Non-pigmented ciliary epithelial cell (primary cell): Measurements from ENCODE around the gene ARHGEF12.
A peak's percentile ranks its signal among the peaks of the same experiment; 100 is the strongest.

Experiments used
- DNase-seq: peaks from one replicate; pipeline ENCODE4 v3.0.0-alpha.2; 2010; ENCODE audit warnings: low read depth

The ARHGEF12 gene

DNA sequence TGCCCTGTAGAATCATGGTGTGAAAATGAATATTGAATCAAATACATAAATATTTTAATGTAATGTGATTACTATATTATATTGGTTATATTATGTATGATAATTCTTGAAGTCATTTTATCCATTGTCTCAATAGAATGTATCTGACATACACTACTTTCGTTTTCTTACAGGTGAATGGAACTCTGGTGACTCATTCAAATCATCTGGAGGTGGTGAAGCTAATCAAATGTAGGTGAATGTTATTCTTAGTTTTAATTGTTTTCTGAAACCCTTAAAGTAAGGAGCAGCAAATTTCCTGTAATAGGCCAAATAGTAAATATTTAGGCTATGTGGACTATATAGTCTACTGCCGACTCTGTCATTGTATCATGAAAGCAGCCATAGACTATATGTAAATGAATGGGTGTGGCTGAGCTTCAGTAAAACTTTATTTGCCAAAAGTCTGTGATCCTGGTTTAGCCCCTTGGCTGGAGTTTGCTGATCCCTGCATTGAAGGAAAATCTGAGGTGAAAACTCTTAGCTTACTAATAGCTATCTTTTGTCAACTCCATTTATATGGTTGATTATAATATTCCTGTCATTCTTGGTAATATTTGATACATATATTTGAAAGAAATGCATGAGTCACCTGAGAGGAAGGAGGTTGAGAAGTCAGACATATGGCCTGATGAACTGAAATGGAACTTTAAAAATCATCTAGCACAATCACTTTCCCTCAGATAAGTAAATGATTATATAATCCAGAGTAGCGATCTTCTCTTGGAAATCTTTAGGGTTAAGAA lies 88.2 kb downstream of the ARHGEF12 start:
- DNase-seq = no peak

DNA sequence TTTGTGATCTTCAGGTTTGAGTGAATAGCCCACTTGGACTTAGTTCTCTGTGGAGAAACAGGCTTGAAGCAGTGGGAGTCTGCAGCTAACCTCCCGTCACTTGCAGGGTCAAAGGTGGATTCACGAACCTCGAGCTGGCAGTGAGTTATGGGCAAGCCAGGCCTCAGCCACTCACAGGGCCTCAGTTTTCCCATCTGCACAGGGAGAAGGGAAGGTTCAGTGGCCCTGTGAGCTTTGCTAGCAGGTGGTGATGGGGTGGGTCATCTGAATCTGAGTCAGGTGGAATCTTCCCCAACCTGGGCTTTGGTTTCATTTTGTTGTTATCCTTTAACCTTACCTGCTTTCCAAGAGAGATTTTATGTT lies 88.7 kb downstream of the ARHGEF12 start:
- DNase-seq = no peak

DNA sequence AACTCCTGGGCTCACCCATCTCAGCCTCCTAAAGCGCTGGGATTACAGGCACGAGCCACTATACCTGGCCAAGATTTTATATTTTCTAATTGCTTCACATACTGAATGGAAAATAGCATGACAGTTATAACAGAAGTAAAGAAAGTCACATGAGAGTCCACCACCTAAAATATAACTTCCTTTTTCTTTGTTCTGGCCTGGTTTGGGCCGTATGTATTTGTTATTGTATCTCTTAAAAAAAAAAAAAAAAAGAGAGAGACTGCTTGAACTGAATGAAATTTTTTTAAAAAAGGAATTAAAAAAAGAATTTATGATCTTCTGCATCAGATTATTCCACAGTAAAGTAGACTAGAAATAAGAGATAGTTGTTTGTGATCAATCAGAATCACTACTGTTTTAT lies 89.3 kb downstream of the ARHGEF12 start:
- DNase-seq = no peak

DNA sequence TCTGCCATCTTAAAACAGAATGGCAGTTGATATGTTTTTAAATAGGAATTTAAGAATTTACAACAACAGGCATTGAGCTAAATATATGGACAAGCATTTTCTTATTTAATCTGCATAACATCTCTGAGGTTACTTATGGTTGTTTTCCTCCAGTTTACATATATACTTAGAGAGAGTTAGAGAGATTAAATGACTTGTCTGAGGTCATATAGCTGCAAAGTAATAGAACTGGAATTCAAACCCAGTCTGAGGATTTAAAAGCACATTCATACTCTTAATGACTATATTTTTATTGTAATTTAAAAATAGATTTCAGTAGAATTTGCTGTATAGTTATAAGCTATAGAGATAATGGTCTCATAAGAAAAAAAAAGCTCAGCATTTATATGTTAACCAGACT lies 93.9 kb downstream of the ARHGEF12 start:
- DNase-seq = no peak

DNA sequence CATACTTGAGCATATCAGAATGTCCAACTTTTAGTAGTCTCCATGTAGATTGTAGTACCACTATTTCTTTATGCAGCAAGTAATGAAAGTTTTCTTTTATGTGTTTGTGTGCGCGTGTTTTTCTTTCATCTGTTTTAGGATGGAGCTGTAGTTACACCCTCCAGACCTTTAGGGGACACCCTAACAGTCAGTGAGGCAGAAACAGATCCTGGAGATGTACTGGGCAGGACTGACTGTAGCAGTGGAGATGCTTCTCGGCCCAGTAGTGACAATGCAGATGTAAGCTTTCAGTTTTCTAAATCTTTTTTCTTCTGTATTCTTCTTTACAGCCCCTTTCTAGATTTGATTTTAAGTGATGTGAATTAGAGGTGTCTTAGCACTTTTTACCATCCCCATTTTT lies 95.4 kb downstream of the ARHGEF12 start:
- DNase-seq = peak; percentile 6

DNA sequence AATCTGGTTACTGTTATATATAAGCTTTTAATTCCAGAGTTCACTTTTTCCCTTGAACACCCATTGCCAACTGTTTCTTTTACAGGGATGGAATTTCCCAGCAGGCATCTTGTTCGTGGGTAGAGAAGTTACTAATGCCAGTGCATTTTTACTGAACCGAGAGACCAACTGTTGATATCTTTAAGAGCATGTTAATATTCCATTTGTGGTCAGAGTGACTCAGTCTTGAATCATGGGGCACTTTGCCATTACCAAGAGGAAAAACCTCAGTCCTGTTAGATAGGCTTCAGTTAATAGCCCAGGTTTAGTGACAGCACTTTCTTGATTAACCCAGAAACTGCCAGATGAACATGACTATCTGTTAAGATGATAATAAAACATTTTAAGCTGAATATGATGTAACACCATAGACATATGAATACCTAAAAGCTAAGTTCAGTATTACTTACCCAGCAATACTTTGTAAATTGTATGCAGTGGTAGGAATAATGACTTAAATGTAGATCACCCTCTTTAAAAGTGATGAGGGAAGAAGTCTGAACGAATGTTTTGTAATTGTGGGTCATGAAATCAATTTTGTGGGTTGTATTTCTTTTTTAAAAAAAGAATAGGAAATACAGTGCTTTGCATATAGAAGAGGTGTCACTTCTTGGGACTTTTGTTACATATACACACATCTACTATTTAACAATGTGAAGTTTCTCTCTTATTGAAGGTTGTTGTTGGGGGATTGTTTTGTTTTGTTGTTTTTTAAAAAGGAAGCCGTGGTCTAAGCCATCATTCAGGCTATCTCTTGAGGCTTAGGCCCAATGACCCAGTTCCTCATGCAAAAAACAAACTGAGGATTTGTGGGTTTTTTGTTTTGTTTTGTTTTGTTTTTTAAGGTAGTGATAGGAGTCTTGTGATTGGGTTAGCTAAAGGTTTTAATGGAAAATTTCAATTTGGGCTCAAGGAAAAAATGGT lies 96.1 kb downstream of the ARHGEF12 start:
- peak; percentile 96 for DNase-seq

DNA sequence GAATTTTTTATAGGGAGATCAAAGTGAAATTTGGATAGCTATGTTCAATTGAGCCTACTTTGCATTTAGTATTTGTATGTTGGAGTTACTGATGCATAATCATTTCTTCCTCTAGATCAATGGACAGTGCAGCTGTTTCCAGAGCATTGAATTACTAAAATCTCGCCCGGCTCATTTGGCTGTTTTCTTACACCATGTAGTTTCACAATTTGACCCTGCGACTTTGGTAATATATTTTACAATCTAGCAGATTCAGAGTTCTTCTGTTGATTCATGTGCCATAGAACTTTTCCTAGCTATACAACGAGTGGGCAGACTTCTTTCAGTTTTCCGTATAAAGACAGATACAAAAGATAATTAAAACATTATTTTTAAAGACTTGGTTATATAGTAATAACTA lies 105.4 kb downstream of the ARHGEF12 start:
- DNase-seq = no peak

DNA sequence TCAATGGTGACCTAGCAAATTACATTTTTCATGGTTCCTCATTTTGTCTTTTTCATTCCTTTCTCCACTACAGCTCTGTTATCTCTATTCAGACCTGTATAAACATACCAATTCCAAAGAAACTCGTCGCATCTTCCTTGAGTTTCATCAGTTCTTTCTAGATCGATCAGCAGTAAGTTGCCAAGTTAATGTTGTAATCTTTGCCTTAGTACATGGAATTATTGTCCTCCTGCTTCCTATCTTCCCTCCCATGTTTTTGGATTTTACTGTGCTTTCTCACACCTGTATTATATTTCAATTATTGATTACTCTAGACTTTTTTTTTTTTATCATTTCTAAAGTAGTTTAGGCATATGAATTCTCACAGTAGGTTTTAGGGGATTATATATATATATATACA lies 105.8 kb downstream of the ARHGEF12 start:
- DNase-seq = no peak

DNA sequence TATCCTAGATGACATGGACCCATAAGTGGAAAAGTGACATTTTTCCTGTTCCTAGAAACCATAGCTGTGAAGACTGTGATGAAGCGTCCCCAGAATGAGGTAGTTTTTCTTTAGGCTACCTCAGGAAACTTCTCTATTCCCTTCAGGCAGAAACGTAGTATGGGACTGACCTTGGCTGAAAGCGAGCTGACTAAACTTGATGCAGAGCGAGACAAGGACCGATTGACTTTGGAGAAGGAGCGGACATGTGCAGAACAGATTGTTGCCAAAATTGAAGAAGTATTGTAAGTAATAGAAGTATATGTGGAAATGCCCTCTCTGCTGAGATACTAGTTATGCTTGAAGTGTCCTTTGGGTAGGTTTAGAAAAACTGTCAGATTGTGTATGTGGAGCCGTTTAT lies 110.6 kb downstream of the ARHGEF12 start:
- no peak for DNase-seq

DNA sequence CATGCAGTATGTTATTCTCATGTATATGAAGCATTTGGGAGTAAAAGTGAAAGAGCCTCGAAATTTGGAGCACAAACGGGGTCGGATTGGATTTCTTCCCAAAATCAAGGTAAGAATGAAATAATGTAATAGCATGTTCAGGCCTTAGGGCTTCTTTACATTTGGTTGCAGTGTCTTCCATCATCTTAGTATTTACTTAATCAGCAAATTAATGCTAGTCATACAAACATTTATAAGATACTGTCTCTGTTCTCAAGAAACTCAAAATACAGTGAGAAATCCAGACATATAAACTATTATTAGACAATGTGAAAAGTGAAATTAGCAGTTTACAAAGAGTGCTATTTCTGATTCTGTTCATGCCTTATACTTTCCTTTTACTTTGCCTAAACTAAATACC lies 112.0 kb downstream of the ARHGEF12 start:
- no peak for DNase-seq

DNA sequence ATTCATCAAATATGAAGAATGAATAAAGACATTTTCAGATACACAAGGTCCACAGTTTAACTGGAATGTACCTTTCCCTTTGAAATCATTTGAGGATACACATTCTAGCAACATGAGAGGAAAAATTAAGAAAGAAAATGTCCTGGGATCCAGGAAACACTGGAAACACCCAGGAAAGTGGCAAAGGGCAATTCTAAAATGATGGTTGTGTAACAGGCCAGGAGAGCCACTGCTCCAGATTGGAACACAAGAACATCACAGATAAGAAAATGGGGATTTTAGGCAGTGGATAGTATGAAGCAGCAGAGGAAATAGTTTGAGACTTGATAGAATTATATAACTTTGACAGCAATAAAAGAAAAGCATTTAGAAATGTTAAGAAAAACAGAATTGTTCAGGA lies 119.3 kb downstream of the ARHGEF12 start:
- no peak for DNase-seq

DNA sequence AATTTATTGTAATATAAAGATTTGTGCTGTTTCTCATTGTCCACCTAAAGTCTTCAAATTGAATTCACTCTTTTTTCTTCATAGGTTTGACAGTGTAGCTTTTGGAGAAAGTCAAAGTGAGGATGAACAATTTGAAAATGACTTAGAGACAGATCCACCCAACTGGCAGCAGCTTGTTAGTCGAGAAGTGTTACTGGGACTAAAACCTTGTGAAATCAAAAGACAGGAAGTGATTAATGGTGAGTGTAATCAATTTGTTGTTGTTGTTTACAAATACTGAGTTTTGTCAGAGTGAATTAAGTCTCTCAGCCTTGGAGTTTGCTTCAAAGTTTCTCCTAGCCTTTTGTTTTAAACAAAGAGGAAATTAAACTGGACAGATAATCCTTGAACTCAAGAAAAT lies 121.8 kb downstream of the ARHGEF12 start:
- no peak for DNase-seq

DNA sequence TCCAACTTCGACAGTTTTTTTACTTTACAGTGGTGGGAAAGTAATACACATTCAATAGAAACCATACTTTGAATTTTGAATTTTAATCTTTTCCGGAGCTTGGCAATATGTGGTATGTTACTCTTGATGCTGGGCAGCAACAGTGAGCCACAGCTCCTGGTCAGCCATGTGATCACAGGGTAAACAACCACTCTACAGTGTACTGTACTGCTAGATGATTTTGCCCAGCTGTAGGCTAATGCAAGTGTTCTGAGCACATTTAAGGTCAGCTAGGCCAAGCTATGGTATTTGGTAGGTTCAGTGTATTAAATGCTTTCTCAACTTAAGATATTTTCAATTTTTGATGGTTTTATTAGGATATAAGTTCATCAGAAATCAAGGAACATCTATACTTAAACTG lies 126.6 kb downstream of the ARHGEF12 start:
- no peak for DNase-seq

DNA sequence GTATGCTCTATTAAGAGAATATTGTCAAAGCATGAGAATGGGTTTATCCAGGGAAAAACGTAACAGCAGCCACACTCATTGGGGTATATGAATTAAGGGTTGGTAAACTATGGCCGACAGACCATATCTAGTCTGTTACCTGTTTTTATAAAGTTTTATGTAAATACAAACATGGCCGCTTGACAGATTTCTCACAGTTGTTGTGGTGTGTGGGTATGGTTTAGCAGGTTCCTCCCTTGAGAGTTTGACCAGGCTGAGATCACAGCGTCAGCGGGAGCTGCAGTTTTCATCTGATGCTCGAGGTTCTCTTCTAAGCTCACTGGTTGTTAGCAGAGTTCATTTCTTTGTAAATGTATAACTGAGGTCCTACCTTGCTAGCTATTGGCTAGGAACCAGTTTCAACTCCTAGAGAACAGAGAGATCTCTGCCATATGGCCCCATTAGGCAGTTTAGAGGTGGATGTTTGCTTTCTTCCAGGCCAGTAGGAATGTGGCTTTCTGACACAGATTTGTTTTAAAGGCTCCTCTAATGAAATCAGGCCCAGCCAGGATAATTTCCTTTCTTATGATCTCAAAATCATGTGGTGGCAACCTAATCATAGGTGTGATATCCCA lies 129.8 kb downstream of the ARHGEF12 start:
- DNase-seq = no peak

DNA sequence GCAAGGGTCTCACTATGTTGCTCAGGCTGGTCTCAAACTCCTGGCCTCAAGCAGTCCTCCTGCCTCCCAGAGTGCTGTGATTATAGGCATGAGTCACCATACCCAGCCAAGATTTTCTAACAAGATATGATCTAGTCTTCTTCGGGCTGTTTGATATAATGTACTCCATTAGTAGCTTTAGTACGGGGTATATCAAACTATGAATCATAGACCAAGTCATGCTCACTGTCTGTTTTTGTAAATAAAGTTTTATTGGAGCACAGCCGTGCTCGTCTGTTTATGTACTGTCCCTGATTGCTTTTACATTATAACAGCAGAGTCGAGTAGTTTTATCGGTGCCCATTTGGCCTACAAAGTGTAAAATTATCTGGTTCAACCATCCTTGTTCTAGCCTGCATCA lies 131.4 kb downstream of the ARHGEF12 start:
- peak; percentile 11 for DNase-seq

DNA sequence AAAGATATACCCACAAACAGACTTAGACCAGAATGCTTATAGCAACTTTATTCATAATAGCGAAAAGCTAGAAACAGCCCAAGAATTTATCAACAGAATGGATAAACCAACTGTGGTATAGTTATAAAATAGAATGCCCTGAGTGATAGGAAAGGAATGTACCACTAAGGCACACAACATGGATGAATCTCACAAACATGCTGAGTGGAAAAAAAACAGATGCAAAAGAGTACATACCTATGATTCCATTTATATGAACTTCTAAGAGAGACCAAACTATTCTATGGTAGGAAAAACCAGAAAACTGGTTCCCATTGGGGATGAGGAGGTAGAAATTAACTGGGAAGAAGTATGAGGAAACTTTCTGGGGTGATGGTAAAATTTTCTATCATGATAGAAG lies 134.9 kb downstream of the ARHGEF12 start:
- peak; percentile 79 for DNase-seq

DNA sequence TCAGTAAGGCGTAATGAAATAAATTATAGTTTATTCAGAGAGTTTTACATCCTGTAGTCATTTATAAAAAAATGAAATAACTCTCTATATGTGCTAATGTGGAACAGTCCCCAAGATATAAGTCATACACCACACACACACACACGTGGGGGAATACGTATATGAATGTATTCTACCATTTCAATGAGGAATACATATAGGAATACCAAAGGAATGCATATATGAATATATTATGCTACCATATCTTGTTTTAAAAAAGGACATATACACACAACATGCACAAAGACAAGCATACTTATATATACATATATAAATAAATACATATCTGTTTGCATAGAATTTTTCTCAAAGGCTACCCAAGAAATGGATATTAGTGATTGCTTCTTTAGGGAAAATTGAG lies 135.8 kb downstream of the ARHGEF12 start:
- no peak for DNase-seq

DNA sequence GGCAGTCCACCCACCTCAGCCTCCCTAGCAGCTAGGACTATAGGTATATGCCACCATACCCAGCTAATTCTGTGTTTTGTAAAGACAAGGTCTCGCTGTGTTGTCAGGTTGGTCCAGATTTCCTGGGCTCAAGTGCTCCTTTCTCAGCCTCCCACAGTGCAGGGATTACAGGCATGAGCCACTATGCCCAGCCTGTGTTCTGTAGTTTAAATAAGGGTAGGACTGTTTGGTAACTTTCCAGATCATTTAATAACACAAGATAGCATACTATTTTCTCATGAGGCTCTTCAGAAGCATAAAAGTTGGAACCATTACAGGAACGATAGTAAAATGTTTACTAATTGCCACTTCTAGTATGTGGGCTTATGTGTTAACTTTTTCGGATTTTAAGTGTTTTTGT lies 137.3 kb downstream of the ARHGEF12 start:
- no peak for DNase-seq

DNA sequence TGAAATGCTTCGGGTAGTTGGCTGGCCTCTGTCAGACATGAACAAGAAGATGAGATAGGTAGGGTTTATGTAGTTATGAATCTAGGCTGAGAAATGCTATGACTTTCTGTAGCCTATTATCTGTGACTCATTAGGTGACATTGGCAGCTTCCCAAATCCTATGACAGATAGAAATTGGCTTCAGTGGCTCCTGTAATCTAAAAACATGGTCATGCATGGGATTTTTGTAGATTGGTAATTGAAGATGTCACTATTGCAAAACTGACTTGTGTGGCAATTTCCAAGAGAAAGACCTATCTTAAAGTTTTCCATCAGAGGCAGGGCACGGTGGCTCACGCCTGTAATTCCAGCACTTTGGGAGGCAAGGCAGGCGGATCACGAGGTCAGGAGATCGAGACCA lies 145.9 kb downstream of the ARHGEF12 start:
- DNase-seq = no peak

DNA sequence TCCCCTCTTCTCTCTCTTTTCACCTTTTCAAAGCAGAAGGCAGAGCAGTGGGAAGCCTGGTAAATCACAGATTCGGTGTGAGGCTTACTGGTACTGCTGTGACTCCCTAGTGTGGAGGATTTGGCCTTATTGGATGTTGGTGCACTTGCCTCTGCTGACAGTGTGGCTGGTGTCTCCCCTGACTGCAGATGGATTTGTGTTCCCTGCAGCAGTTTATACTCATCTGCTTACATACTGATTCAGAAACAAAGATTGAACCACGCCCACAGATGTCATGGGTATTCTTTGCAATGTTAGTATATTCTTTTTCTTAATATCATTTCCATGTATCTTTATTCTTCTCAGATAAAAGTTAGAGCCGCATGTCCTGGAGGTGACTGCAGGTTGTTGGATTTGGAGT lies 148.5 kb downstream of the ARHGEF12 start:
- DNase-seq = no peak

DNA sequence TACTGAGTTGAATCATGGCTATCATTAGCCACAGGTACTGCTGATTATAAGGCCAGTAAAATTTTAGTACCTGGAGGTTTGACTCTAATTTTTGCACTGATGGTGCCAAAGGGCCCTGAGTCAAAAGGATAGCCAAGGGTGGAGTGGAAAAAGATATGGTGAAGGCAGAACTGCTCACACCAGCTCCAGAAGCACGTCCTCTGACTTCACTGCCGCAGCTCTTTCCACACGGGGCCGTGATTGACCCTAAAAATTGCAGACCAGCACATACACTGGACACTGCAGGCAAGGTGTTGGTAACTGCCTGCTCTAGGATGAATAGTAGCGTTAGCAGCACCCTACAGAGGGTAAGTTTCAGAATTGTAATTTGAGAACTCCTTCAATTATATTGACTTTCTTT lies 149.9 kb downstream of the ARHGEF12 start:
- DNase-seq = no peak

DNA sequence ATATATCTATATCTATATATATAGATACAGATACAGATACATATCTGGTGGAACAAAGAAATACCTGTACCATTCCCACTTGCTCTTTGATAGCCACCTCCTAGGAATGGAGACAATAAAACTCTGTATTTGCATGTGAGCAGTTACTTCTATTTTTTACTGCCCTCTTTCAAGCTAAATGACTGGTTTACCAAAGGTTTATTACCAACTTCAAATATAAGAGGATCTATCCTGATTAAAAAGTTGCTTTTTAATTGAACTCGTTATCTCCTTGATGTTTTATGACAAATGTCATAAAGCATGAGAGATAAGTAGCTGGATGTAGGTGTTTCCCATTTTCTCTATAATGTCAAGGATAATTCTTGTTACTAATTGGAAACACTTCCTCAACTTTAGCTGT lies 153.6 kb downstream of the ARHGEF12 start:
- DNase-seq = no peak

DNA sequence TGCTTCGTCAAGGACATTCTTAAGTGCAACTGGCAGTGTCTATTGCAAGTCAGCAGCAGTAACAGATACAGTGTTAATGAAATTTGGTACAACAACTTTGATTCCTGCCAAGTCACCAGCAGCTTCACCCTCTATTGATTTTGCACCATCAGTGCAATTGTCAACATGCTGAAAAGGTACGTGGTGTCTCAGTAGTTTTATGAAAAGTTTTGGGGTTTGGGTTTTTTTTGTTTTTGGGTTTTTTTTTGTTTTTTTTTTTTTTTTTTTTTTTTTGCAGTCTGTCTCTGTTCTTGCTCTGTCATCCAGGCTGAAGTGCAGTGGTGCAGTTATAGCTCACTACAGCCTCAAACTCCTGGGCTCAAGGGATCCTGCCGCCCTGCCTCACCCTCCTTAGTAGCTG lies 156.3 kb downstream of the ARHGEF12 start:
- no peak for DNase-seq
